ELF-1 (cell line): Measurements from ENCODE around the gene RAF1.
"Not testable (repeated sequence)": the region's sequence is repeated elsewhere in the genome, so short reads cannot be mapped to it uniquely, and the experiment has no call there.

Source experiments
- DNase-seq: peaks from one replicate; pipeline ENCODE4 v3.0.0-alpha.2; 2016; ENCODE audit warnings: low read depth, low spot score

The RAF1 gene

DNA sequence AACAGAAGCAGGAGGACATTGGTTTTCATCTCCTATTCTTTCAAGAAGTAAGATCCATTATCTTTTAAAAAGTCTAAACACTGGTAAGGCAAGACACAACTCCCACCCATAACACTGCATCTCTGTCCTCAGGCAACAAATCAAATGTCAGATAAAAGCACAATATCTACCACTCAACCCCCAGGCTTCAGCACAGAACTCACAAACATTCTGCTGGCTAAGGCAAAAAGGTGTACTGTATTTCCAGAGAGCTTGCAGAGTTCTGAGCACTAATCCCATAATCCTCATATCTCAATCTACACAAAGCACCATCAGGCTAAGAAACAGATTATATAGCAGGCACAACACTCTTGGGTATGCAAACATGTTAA lies 20.9 kb downstream of the RAF1 start:
- DNase-seq = peak; percentile 42

DNA sequence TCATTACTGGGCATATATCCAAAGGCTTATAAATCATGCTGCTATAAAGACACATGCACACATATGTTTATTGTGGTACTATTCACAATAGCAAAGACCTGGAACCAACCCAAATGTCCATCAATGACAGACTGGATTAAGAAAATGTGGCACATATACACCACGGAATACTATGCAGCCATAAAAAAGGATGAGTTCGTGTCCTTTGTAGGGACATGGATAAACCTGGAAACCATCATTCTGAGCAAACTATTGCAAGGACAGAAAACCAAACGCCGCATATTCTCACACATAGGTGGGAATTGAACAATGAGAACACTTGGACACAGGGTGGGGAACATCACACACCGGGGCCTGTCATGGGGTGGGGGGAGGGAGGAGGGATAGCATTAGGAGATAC lies 23.1 kb downstream of the RAF1 start:
- not testable (repeated sequence) for DNase-seq

DNA sequence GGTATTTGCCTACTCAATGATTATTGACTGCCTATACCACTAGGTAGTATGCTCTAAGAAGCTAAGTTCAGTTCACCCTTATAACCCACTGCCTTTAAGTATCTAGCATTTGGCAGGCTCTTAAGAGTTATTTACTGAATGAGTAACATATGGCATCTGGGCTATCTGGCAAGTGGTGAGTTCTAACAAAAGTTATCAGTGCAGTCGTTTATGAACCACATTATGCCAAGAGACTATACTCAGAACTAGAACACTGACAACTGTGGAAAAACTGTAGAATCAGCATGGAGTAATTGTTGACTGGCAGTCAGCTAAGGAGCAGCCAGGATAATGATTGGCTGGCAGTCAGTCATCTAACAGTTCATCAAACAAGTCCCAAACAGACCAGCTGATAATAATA lies 25.8 kb downstream of the RAF1 start:
- no peak for DNase-seq

DNA sequence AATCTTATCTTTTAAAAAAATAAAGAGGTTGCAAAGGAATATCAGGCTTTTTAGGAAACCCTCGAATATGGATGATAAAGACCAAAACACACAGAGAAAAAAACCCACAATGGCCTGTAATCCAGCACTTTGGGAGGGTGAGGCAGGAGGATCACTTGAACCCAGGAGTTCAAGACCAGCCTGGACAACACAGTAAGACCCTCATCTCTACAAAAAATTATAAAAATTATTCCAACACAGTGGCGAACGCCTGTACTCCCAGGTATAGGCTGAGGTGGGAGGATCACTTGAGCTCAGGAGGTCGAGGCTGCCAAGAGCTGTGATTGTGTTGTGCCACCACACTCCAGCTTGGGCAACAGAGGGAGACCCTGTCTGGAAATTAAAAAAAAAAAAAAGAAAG lies 30.8 kb downstream of the RAF1 start:
- no peak for DNase-seq

DNA sequence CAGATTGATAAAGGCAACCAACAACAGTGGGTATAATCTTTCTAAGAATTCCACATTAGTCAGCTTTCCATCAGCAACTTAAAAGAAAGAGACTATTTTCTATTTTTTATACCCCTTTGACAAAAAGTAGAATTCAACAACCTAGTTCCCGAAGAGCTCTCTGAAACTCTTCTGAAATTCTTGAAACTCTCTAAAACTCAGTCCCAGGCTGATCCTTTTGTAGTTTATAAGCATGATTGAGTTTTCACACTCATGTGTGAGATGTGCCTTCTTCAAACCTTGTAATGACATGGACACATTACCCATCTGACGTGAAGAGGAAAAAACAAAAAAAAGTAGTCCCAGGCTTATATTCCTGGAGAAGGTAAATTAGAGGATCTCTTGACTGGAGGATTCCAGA lies 31.4 kb downstream of the RAF1 start:
- DNase-seq = no peak

DNA sequence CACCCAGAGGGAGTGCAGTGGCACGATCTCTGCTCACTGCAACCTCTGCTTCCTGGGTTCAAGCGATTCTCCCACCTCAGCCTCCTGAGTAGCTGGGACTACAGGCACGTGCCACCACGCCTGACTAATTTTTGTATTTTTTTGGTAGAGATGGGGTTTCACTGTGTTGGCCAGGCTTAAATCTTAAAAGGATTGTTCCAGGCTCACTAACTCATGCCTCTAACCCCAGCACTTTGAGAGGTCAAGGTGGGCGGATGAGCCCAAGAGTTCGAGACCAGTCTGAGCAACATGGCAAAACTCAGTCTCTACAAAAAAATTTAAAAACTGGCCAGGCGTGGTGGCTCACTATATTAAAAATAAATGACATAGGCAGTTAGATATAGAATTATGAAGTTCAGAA lies 33.1 kb downstream of the RAF1 start:
- not testable (repeated sequence) for DNase-seq

DNA sequence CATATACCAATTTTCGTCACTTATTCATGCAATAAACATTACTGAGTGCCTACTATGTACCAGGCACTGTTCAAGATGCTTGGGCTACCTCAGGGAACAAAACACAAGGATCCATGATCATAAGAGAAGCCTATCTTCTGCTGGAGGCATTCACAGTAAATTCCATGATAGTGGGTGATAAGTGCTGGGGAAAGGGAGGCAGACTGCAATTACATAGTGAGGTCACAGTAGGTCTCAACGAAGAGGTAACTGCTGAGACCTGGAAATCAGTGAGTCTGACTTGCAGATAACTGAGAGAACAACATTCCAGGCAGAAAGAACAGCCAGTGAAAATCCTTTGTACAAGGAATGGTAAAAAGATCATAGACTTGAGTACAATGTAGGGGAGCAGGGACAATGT lies 33.6 kb downstream of the RAF1 start:
- DNase-seq = no peak

DNA sequence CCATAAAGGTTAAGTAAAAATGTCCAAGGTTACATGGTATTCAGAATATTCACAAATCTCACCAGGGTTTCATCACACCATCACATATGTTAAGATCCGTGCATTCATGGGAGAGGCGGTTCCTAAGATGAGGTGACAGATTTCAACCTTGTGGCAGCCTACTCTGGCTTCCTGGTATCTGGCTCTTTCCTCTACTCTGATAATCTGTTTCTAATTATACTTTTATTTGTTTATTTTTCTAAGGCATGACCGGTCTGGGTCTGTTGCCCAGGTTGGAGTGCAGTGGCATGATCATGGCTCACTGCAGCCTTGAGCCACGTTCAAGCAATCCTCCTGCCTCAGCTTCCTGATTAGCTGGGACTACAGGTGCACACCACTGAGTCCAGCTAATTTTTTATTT lies 34.4 kb downstream of the RAF1 start:
- no peak for DNase-seq

DNA sequence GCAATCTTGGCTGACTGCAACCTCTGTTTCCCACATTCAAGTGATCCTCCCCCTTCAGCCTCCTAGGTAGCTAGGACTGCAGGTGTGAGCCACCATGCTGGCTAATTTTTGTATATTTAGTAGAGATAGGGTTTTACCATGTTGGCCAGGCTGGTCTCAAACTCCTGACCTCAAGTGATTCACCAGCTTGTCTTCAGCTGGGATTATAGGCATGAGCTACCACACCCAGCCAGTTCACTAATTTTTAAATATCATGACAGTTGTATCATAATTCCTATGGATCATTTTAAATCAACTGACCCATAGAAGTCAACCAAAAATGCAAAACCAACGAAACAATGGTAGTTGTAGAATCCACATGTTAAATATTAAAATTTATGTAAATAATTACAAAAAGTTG lies 35.1 kb downstream of the RAF1 start:
- DNase-seq = no peak

DNA sequence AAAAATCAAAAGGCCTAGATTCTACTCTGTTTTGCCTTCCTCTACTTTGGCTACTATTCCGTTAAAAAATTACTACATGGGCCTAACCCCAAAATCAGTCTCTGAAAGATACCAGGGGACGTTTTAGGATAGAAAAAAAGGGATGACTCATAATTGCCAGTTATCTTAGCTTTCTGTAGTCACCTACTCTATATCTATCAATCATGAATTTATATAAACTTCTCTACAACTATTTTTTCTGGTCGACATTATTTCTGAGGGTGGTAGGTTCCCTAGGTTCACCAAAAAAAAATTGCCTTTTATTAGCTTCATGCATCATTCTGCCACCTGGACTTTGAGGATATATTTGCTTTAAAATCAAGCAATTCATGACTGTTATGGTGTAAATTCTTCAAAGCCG lies 36.5 kb downstream of the RAF1 start:
- no peak for DNase-seq

DNA sequence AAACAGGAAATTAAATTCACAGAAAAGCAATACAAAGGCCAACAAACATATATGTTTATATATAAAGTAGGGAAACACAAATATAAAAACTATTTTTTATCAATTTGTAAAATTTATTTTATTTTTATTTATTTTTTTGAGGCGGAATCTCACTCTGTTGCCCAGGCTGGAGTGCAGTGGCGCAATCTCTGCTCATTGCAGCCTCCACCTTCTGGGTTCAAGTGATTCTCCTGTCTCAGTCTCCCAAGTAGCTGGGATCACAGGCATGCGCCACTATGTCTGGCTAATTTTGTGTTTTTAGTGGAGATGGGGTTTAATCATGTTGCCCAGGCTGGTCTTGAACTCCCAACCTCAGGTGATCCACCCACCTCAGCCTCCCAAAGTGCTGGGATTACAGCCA lies 39.0 kb downstream of the RAF1 start:
- DNase-seq = not testable (repeated sequence)

DNA sequence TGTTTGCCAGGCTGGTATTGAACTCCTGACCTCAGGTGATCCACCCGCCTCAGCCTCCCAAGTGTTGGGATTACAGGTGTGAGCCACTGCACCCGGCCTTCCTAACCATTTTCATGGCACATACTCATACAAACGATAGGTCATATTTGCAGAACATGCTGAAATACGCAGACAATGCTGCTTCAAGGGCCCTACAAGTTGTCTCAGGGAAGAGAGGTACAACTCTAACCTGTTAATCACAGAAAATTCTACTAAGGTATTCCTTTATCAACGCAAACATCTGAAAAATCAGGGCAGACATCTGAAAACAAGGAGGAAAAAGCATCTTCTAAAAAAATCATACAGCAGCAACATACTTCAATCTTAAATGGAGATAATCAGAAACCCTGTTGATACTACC lies 39.9 kb downstream of the RAF1 start:
- DNase-seq = no peak

DNA sequence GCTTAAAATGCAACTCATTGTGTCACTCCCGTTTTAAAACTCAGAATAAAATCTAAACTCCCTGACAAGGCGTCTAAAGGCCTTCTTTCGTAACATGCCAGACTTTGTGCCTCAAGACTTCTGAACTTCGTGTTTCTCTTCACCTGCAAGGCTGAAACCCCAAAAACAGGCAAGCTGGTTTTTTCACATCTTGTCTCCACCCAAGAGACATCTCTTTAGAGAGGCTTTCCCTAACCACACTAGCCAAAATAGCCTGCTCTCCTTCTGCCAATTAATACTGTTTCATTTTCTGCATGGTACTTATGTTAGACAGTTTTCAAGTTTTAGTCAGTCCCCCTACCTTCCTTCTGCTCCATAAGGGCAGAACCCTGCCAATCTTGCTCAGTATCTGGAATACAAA lies 41.6 kb downstream of the RAF1 start:
- no peak for DNase-seq

DNA sequence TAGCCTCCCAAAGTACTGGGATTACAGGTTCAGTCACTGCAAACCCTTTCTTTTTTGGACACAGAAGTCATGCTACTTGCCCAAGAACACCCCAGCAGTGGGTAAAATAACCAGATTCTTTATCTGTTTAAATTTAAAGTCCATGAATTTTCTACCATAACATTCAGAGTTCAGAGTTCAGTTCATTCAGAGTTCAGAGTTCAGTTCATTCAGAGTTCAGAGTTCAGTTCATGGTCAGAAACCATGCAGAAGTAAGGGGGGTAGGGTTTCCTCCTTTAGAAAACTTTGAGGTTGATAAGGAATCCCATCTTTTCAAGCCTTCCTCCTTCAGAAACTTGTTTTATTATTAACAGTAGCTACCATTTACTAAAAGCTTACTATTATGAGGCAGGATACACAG lies 43.2 kb downstream of the RAF1 start:
- DNase-seq = no peak

DNA sequence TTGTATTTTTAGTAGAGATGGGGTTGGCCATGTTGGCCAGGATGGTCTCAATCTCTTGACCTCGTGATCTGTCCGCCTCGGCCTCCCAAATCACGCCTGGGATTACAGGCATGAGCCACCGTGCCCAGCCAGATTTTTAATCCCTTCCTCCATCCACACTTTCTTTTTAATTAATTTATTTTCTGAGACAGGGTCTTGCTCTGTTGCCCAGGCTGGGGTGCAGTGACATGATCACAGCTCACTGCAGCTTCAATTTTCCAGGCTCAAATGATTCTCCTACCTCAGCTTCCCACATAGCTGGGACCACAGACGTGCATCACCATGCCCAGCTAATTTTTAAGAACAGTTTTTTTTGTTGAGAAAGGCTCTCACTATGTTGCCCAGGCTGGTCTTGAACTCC lies 43.6 kb downstream of the RAF1 start:
- no peak for DNase-seq

DNA sequence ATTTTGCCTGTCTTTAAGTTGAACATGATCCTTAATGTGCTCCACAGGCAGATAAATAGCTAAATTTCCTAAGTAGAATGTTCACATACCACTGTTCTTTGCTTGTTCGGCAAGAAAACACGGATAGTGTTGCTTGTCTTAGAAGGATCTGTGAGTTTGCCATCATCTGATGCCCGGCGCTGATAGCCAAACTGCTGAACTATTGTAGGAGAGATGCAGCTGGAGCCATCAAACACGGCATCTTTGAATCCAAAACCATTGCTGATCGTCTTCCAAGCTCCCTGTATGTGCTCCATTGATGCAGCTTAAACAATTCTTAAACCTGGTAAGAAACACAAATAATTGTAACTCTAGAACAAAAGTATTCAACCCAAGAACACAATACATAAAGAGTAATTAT lies 45.5 kb downstream of the RAF1 start:
- DNase-seq = no peak

DNA sequence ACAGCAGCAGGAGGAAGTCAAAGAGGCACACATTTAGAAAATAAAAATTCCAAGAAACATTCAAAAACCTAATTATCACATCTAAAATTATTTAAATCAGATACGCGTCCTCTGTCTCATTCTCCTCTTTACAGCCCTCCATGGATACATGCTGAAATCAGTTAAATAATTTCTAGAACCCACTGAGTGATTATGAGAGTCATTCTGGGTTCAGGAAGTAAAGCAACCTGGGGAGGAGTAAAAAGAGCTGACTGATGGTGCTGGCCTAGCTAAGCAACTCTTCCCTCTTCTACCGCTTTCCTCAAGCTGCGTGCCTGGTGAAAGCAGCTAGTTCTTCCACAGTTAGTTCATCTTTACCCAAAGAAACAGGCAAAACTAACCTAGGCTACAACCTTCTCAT lies 48.7 kb downstream of the RAF1 start:
- no peak for DNase-seq

DNA sequence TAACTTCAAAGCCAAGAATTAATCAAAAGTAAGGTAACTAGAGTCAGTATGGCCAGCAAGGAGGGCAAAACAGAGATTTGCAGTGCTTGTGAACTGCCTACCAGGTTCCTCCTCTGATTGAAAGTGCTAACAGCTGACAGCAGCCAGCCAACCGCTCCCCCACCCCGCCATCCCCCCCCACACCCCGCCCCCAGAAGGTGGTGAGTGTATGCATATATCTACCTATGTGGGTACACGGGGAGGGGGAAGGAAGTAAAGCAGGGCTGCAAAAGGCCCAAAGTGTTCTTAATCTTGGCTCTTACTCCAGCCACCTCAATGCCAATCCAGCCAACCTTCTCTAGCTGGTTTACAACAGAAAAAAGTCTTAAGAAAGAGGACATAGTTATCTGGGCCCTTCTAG lies 50.7 kb downstream of the RAF1 start:
- DNase-seq = no peak

DNA sequence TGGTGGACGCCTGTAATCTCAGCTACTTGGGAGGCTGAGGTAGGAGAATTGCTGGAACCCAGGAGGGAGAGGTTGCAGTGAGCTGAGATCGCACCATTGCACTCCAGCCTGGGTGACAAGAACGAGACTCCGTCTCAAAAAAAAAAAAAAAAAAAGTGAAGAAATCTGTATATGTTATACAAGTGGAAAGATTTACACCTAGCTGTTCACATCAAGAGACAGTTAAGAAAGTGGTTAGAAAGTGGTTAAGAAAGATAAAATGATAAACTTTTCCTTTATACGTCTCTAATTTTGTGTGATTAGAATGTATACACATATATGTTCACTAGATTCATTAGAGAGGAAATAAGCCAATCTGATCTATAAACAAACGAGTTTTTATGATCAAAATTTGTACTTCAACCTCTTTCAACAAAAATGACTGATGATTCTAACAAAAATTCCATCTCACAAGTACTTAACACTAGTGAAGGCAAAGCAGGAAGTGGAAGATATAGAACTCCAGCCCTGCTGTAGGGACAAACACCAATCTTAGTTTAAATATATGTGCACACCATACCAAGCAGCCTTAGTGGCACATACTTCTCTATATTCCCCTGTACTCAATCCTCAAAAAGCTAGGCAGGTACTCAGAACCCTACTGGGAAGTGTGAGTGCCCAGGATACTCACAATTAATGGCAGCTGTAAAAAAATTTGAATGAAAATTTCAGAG lies 51.2 kb downstream of the RAF1 start:
- DNase-seq = no peak

DNA sequence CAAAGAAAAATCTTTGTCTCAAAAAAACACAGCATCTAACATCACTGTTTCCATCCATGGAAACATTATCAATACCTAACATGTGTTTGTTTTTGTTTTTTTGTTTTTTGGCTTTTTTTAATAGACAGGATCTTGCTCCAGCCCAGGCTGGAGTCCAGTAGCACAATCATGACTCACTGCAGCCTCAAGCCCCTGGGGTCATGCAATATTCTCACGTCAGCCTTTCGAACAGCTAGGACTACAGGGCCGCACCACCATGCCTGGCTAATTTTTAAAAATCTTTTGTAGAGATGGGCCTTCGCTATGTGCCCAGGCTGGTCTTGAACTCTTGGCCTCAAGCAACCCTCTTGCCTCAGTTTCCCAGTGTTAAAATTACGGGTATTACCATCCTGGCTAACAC lies 52.8 kb downstream of the RAF1 start:
- no peak for DNase-seq

DNA sequence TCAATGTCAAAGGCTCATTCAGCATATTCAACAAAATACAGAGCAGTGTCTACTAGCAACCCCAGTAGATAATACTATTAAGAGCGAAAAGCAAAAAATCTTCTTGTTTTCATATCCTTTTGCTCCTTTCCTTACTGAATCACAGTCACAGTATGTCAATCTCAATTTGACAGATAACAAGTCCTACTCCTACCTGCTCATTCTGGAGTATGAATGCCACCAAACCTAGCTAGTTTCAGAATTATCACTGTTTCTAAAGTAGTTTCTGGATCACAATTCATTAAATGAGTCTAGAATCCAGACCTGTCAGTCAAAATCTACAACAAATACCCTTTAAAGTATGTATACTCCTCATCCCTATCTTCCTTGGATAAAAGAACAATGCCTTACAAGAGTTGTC lies 55.5 kb downstream of the RAF1 start:
- DNase-seq = no peak

DNA sequence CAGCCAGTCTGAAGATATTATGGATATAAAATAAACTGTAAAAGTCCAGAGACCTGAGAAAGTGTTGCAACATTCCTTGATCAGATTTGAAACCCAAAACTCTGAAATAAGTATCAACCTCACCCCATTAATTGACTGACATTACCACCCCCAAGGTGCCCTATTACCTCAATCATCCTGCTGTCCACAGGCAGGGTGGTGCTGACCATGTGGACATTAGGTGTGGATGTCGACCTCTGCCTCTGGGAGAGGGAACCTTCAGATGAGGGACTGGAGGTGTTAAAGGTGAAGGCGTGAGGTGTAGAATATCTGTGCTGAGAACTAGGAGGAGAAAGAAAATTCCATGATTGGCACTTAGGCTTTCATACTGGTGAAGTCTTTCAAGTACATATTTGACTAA lies 59.9 kb downstream of the RAF1 start:
- no peak for DNase-seq

DNA sequence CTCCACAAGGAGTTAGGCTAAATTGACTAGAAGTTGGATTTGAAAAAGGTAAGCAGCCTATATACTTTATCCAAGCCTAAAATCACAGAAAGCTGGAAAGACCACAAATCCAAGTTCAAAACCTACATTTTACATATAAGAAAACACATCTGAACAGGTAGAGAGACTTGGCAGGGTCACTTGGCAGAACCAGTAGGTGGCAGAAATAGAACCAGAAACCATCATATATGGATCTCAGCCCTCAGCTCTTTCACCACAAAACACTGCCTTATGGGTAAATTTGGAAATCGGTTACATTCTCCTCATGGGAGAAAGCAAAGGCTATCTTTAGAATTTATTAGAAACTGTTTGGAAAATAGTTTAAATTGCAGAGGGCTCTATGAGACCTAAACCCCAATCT lies 62.8 kb downstream of the RAF1 start:
- no peak for DNase-seq

DNA sequence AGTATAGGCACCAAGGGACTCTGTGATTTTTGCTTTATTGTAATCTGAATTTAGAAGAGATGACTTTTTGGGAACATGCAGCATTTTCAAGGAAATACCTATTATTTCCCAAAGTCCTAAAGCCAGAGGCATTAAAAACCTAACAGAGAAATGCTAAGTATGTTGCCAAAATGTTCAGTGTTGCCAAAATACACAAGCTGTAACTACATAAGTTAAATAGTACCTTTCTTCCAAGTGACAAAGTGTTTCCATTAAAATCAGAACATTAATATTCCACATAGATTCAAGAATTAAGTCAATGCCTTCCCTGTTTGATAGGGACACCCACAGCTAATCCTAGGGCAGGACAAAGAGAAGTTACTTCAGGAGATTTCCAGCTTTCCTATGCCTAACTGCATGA lies 65.0 kb downstream of the RAF1 start:
- DNase-seq = no peak
